Panc1 (cell line): Measurements from ENCODE around the gene PROM2. TPM values are rescaled to one million over a fixed set of nuclear protein-coding genes. Genes with fewer than 3 reads are reported as not detected.

Source experiments
- ATAC-seq: fragments of 200-7000 bp; cut with Tn5 transposase; 2 replicates; pipeline ENCODE4 v1.9.1; 2020; ENCODE audit warnings: mild to moderate bottlenecking, moderate library complexity
- BruUV-seq: library from RNA; stranded (reverse); fragments of 400-500 nt; replicated peaks from 2 replicates; lab custom pipeline; 2021; lab: Mats Ljungman, UMichigan
- CTCF ChIA-PET: fragments of 300-600 bp; sonication (Branson Sonifier 250); formaldehyde crosslinking; loops from one replicate; lab custom pipeline; 2022; ENCODE audit warnings: antibody characterized with exemption; lab: Charles Lee
- POLR2A ChIA-PET: fragments of 300-600 bp; sonication (Branson Sonifier 250); formaldehyde crosslinking; loops from one replicate; lab custom pipeline; 2022; ENCODE audit warnings: antibody characterized with exemption; lab: Charles Lee
- DNase-seq: peaks from one replicate; pipeline ENCODE4 v3.0.0-alpha.2; 2010; ENCODE audit warnings: low read depth, low spot score
- H3K27ac ChIP-seq: 2 replicates; pipeline ENCODE4 v1.5.1; 2011; ENCODE audit warnings: mild to moderate bottlenecking, low read length, inconsistent platforms
- H3K27me3 ChIP-seq: fragments of 200-500 bp; sonication (Bioruptor generic); 2 replicates; pipeline ENCODE4 v1.6.0; 2014; ENCODE audit warnings: low read length, inconsistent platforms; ENCODE audit not compliant: control insufficient read depth, insufficient read depth
- H3K36me3 ChIP-seq: fragments of 200-500 bp; sonication (Bioruptor generic); 2 replicates; pipeline ENCODE4 v1.5.1; 2014; ENCODE audit warnings: inconsistent platforms, mild to moderate bottlenecking, low read length, moderate library complexity; ENCODE audit not compliant: control insufficient read depth, insufficient read depth
- H3K4me1 ChIP-seq: 2 replicates; pipeline ENCODE4 v1.5.1; 2011; ENCODE audit warnings: inconsistent platforms, mild to moderate bottlenecking, low read length, moderate library complexity; ENCODE audit not compliant: control insufficient read depth, insufficient read depth
- H3K4me3 ChIP-seq, 2 experiments: 2 replicates each; pipeline ENCODE4 v1.5.1; 2011 to 2012; ENCODE audit warnings: low read depth in 2 of 2, low read length in 2 of 2, mild to moderate bottlenecking in 2 of 2, inconsistent platforms in 1 of 2, moderate library complexity in 1 of 2
- H3K9me3 ChIP-seq: fragments of 200-500 bp; sonication (Bioruptor generic); 2 replicates; pipeline ENCODE4 v1.5.1; 2014; ENCODE audit warnings: low read depth, mild to moderate bottlenecking, inconsistent platforms, low read length, moderate library complexity; ENCODE audit not compliant: control insufficient read depth, insufficient read depth
- CTCF ChIP-seq: fragments of 450-650 bp; IDR thresholded peaks from 2 replicates; pipeline ENCODE4 v1.5.1; 2017; ENCODE audit warnings: mild to moderate bottlenecking
- POLR2AphosphoS5 ChIP-seq: IDR thresholded peaks from 2 replicates; pipeline ENCODE4 v1.6.1; 2012; ENCODE audit warnings: mild to moderate bottlenecking, low read depth, low read length, moderate library complexity
- SIN3A ChIP-seq: IDR thresholded peaks from 2 replicates; pipeline ENCODE4 v1.6.1; 2012; ENCODE audit warnings: low read depth, mild to moderate bottlenecking, low read length, moderate library complexity, borderline replicate concordance; ENCODE audit not compliant: insufficient read depth
- TCF7L2 ChIP-seq: IDR thresholded peaks from 2 replicates; pipeline ENCODE4 v1.6.1; 2011; ENCODE audit warnings: mild to moderate bottlenecking, low read depth, low read length, inconsistent platforms
- in situ Hi-C: cut with HindIII; loops from 2 replicates; pipeline ENCODE4 v1.10.0; 2016; ENCODE audit warnings: low sequenced_read_pairs, low pct_unique_long_range_greater_than_20kb
- intact Hi-C: fragments of 100-400 bp; cut with micrococcal nuclease; formaldehyde crosslinking; loops from one replicate; pipeline ENCODE4 v1.10.0; 2022; ENCODE audit not compliant: unreplicated experiment
- total RNA-seq: library from RNA; stranded (reverse); gene quantifications from one replicate; pipeline ENCODE4 v1.2.1, GENCODE V29; 2021; ENCODE audit not compliant: unreplicated experiment
- TF ChIP-seq, protein P1 (sequence below), 2 experiments: IDR thresholded peaks; 2 replicates each; pipeline ENCODE4 v1.6.1; 2011 to 2012; ENCODE audit warnings: low read depth in 2 of 2, control low read depth in 1 of 2, low read length in 1 of 2, mild to moderate bottlenecking in 1 of 2, moderate library complexity in 1 of 2; ENCODE audit not compliant: insufficient read depth in 1 of 2

Gene PROM2
- total RNA-seq, 1 experiment from 2014 or later, result 1.4 TPM

DNA sequence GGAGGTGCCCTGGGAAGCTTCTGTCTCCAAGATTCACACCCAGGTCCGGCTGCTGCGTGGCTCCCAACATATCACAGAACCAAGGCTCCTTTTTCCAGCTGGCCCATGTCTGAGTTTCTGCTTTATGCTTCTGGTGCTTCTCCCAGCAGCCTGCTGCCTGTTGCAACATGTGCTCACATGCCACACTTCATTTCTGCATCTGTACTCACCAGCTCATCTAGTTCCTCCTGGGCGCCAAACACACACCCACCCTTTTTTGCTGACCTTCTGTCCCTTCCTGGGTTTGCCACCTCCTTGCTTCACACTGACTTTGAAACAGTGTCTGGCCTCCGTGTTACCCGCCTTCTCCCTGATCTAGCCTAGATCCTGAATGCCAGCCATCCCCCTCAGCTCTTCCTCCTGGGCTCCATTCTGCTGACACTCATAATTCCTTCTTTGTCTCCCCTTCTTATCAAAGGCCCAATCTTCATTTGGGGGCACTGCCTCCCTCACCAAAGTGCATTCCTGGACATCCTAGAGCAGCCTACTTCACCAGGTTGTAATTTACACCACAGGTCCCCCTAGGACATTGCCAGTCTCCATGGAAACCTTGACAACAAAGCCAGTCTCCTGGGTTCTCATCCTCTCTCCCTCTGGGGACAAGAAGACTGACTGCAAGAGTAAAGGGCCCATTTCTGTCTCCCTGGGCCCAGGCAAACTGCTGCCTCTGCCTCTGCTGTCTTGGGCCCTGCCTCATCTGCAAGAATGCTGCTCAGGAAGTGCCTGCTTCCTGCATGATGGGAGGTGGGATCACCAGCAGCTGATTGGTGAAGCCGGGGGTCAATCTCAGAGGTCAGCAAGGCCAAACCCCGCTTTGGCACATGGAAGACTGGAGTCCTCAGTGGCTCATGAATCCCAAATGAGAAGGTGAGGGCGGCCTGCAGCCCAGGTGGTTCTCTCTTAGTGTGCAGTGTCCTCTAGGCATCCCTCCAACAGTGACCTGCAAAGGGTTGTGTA lies 13.9 kb upstream of the PROM2 start:
- TF ChIP-seq SIN3A (no peak), TCF7L2 (no peak), CTCF (no peak), POLR2AphosphoS5 (no peak)
- TF ChIP-seq, protein P1, sequence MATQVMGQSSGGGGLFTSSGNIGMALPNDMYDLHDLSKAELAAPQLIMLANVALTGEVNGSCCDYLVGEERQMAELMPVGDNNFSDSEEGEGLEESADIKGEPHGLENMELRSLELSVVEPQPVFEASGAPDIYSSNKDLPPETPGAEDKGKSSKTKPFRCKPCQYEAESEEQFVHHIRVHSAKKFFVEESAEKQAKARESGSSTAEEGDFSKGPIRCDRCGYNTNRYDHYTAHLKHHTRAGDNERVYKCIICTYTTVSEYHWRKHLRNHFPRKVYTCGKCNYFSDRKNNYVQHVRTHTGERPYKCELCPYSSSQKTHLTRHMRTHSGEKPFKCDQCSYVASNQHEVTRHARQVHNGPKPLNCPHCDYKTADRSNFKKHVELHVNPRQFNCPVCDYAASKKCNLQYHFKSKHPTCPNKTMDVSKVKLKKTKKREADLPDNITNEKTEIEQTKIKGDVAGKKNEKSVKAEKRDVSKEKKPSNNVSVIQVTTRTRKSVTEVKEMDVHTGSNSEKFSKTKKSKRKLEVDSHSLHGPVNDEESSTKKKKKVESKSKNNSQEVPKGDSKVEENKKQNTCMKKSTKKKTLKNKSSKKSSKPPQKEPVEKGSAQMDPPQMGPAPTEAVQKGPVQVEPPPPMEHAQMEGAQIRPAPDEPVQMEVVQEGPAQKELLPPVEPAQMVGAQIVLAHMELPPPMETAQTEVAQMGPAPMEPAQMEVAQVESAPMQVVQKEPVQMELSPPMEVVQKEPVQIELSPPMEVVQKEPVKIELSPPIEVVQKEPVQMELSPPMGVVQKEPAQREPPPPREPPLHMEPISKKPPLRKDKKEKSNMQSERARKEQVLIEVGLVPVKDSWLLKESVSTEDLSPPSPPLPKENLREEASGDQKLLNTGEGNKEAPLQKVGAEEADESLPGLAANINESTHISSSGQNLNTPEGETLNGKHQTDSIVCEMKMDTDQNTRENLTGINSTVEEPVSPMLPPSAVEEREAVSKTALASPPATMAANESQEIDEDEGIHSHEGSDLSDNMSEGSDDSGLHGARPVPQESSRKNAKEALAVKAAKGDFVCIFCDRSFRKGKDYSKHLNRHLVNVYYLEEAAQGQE (IDR thresholded peaks at IDR 0.05; ENCODE audit: insufficient read depth in 1 of 2, low read depth in 2 of 2, low read length in 1 of 2), result no peak
- ChIA-PET POLR2A (no interaction called here), CTCF (no interaction called here)
- H3K4me3 ChIP-seq, result no peak overlapping the region
- no peaks in the 10 kb centered on the region for H3K4me1 ChIP-seq
- no peak overlapping the region for H3K27ac ChIP-seq
- H3K36me3 ChIP-seq, result no peaks in the 10 kb centered on the region
- no peak for ATAC-seq
- BruUV-seq, result no TSS peak
- no peaks in the 10 kb centered on the region for H3K27me3 ChIP-seq
- in situ Hi-C loops, result no loop called here
- DNase-seq, result no peak
- intact Hi-C loops, result no loop called here
- no peaks in the 10 kb centered on the region for H3K9me3 ChIP-seq

DNA sequence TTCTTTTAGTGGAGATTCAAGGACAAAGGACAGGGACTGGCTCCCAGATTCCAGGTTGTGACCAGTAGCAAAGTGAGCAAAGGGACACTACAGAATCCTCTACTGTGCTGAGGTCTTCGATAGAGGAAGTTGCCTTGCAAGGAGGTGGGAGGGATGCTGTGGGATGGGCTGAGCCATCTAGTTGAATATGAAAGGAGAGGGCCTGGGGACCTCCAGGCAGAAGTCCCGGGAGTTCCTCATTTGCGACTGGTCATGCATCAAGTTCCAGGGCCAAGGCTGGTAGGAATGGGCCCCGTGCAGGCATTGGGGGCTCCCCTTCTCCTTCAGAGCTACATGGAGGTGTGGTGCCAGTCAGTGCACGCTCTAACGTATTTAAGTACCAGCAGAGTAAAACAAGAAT lies 12.6 kb upstream of the PROM2 start:
- BruUV-seq, result no TSS peak
- TF ChIP-seq SIN3A (no peak), CTCF (no peak), TCF7L2 (no peak), POLR2AphosphoS5 (no peak)
- TF ChIP-seq, protein P1 (IDR thresholded peaks at IDR 0.05; ENCODE audit: insufficient read depth in 1 of 2, low read depth in 2 of 2, low read length in 1 of 2), result no peak
- no peaks in the 10 kb centered on the region for H3K9me3 ChIP-seq
- DNase-seq, result no peak
- no peaks in the 10 kb centered on the region for H3K4me1 ChIP-seq
- no peaks in the 10 kb centered on the region for H3K27me3 ChIP-seq
- no peaks in the 10 kb centered on the region for H3K36me3 ChIP-seq
- no peak overlapping the region for H3K4me3 ChIP-seq
- ChIA-PET CTCF (no interaction called here), POLR2A (no interaction called here)
- intact Hi-C loops (no loop called here), in situ Hi-C loops (no loop called here)
- H3K27ac ChIP-seq, result no peak overlapping the region
- no peak for ATAC-seq
